Measurements from ENCODE around the gene MVK.

Gene MVK

GRCh38 chr12:109638735-109639134 lies 65.1 kb downstream of the MVK start:
- DNase-seq: no peak

- no peak for DNase-seq
These were observed 65.7 kb downstream of the MVK start for GRCh38 chr12:109639151-109639872.

GRCh38 chr12:109640961-109641360 lies 67.4 kb downstream of the MVK start:
- DNase-seq: no peak

- DNase-seq: no peak
These were observed 67.8 kb downstream of the MVK start for GRCh38 chr12:109641422-109641821.

GRCh38 chr12:109642506-109643132 lies 69.0 kb downstream of the MVK start:
- DNase-seq: no peak

GRCh38 chr12:109645194-109645593 lies 71.6 kb downstream of the MVK start:
- DNase-seq: no peak

GRCh38 chr12:109645708-109646107 lies 72.1 kb downstream of the MVK start:
- no peak for DNase-seq
